ENCODE data around the gene C5orf34. TPM values are rescaled to one million over a fixed set of nuclear protein-coding genes. Genes with fewer than 3 reads are reported as not detected.

C5orf34 gene
- total RNA-seq = under 1 TPM in 3 of 4 donors, not detected in 1; 0.16 to 0.27 (median 0.20) TPM

GRCh38 chr5:43514816-43515677 lies at the start of gene C5orf34:
Gene C5orf34 (minus strand): TSS chr5:43515148. CDS start chr5:43509339, 5,809 bp downstream.
- TF ChIP-seq, protein P1, sequence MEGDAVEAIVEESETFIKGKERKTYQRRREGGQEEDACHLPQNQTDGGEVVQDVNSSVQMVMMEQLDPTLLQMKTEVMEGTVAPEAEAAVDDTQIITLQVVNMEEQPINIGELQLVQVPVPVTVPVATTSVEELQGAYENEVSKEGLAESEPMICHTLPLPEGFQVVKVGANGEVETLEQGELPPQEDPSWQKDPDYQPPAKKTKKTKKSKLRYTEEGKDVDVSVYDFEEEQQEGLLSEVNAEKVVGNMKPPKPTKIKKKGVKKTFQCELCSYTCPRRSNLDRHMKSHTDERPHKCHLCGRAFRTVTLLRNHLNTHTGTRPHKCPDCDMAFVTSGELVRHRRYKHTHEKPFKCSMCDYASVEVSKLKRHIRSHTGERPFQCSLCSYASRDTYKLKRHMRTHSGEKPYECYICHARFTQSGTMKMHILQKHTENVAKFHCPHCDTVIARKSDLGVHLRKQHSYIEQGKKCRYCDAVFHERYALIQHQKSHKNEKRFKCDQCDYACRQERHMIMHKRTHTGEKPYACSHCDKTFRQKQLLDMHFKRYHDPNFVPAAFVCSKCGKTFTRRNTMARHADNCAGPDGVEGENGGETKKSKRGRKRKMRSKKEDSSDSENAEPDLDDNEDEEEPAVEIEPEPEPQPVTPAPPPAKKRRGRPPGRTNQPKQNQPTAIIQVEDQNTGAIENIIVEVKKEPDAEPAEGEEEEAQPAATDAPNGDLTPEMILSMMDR (IDR thresholded peaks at IDR 0.05 in 4 of 5, conservative IDR thresholded peaks at IDR 0.05 in 1 of 5) = no peak
- peak; percentile 40 to 50 for TF ChIP-seq POLR2A (IDR thresholded peaks at IDR 0.05)
- Histone ChIP-seq H3K9me3 (no peaks in the 10 kb centered on the region), H3K4me1 (peaks cover 12% of the 10 kb centered on the region in 2 donors), H3K27me3 (no peaks in the 10 kb centered on the region), H3K36me3 (no peaks in the 10 kb centered on the region), H3K27ac (peak within 1 kb of the TSS; percentile 80 to 90 (median 85)), H3K4me3 (peak within 1 kb of the TSS; percentile 69 to 83 (median 81))
- peak; percentile 99 to 100 for ATAC-seq
- DNase-seq = peak; percentile 95
- intact Hi-C loops (cut with DNase I; ENCODE audit: low total_unique reads) (loop anchor here (1.0 to 10.0 kb wide), 3 partner anchors 31 to 200 kb away; partner anchors contain the start of gene HMGCS1), in situ Hi-C loops (cut with MboI; ENCODE audit: low sequenced_read_pairs in 4 of 4) (no loop called here)

DNA sequence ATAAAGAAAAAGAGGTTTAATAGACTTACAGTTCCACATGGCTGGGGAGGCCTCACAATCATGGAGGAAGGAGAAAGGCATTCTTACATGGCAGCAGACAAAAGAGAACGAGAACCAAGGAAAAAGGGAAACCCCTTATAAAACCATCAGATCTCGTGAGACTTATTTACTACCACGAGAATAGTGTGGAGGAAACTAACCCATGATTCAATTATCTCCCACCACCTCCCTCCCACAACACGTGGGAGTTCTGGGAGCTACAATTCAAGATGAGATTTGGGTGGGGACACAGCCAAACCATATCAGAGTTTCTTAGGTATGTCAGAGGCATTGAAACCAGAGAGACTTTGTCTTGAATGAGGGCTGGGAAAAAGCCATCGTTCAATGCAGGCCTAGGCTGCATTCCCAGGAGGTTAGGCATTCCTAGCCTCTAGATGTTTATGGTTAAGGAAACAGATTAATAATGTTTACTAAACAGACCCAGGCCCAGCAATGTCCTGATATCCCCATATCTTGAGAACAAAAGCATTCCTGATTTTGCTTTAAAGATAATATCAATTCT lies 49.4 kb upstream of the C5orf34 start:
- H3K4me1 ChIP-seq = peaks cover 4 to 7% of the 10 kb centered on the region in 2 donors
- no peaks in the 10 kb centered on the region for H3K36me3 ChIP-seq
- no peak overlapping the region for H3K27ac ChIP-seq
- in situ Hi-C loops (cut with MboI; ENCODE audit: low sequenced_read_pairs in 4 of 4) (no loop called here), intact Hi-C loops (cut with DNase I; ENCODE audit: low total_unique reads) (no loop called here)
- no peaks in the 10 kb centered on the region for H3K9me3 ChIP-seq
- H3K27me3 ChIP-seq = no peaks in the 10 kb centered on the region
- DNase-seq (no peak), ATAC-seq (no peak)
- TF ChIP-seq POLR2A (IDR thresholded peaks at IDR 0.05) = no peak
- TF ChIP-seq, protein P1 (IDR thresholded peaks at IDR 0.05 in 4 of 5, conservative IDR thresholded peaks at IDR 0.05 in 1 of 5) = no peak
- no peak overlapping the region for H3K4me3 ChIP-seq

DNA sequence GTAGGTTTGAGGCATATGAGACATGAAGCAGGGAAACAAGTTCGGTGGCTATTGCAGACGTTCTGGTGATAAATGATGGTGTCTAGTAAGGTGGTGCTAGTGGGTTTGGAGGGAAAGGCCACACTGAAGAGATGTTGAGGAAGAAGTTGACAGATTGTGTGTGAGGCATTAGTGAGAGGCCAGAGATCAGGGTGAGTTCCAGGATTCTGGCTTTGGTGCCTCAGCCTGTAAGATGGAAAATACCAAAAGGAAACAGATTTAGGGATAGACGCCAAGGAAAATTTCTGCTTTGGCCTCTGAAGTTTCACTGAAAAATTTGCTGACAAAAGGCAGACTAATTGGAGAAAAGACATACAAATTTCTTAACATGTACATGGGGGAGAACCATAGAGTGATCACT lies 48.4 kb upstream of the C5orf34 start:
- TF ChIP-seq, protein P1 (IDR thresholded peaks at IDR 0.05 in 4 of 5, conservative IDR thresholded peaks at IDR 0.05 in 1 of 5) = no peak
- no peak for TF ChIP-seq POLR2A (IDR thresholded peaks at IDR 0.05)
- intact Hi-C loops (cut with DNase I; ENCODE audit: low total_unique reads) = no loop called here
- no peaks in the 10 kb centered on the region for H3K27me3 ChIP-seq
- no peak overlapping the region for H3K27ac ChIP-seq
- H3K4me1 ChIP-seq = peaks cover 4 to 7% of the 10 kb centered on the region in 2 donors
- in situ Hi-C loops (cut with MboI; ENCODE audit: low sequenced_read_pairs in 4 of 4) = no loop called here
- H3K4me3 ChIP-seq = no peak overlapping the region
- DNase-seq (no peak), ATAC-seq (no peak)
- H3K36me3 ChIP-seq = no peaks in the 10 kb centered on the region
- H3K9me3 ChIP-seq = no peaks in the 10 kb centered on the region

DNA sequence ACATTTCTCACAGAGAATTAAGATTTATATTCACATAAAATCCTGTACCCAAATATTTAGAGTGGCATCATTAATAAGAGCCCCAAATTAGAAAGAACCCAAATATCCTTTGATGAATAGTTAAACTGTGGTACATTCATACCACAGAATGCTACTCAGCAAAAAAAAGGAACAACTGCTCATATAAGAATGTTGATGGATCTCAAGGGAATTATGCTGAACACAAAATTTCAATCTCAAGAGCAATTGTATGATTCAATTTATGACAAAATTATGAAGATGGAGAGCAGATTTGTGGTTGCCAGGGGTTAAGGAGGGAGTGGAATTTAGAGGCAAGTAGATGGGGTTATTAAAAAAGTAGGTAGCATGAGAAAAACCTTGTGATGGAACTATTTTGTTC lies 46.4 kb upstream of the C5orf34 start:
- Histone ChIP-seq H3K27me3 (no peaks in the 10 kb centered on the region), H3K4me3 (no peak overlapping the region), H3K36me3 (no peaks in the 10 kb centered on the region), H3K27ac (no peak overlapping the region), H3K4me1 (peaks cover 6 to 7% of the 10 kb centered on the region in 2 donors), H3K9me3 (no peaks in the 10 kb centered on the region)
- TF ChIP-seq, protein P1 (IDR thresholded peaks at IDR 0.05 in 4 of 5, conservative IDR thresholded peaks at IDR 0.05 in 1 of 5) = no peak
- no peak for TF ChIP-seq POLR2A (IDR thresholded peaks at IDR 0.05)
- DNase-seq (no peak), ATAC-seq (no peak)
- in situ Hi-C loops (cut with MboI; ENCODE audit: low sequenced_read_pairs in 4 of 4) (no loop called here), intact Hi-C loops (cut with DNase I; ENCODE audit: low total_unique reads) (no loop called here)
